Activated T-helper 1 cell treated with Interleukin-2 at 50 U/mL for 16 hours (primary cell): ENCODE results near the gene ST6GAL1.

Source experiments
- DNase-seq: peaks from one replicate; pipeline ENCODE4 v3.0.0-alpha.2; 2020; ENCODE audit warnings: low read depth

ST6GAL1 gene

GRCh38 chr3:187112934-187113793 is 182.8 kb downstream of the ST6GAL1 start:
- DNase-seq = no peak

GRCh38 chr3:187114511-187114910 is 184.2 kb downstream of the ST6GAL1 start:
- DNase-seq = no peak

DNA sequence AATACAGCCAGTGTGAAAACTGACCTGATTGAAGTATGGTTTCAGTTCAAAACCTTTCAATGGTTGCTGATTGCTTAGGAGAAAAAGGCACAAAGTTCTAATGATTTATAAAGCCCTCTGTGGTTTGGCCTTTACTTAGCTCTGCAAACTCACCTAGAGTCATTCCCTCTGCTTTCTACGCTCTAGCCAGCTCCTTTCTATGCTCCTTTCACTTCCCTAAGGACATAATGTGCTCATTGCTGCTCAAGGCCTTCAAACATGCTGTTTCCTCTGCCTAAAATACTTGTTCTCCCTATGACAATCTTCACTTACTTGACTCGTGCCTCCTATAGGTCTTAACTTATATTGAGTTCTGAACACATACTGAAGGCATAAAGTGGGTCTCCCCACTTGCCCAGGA is 190.0 kb downstream of the ST6GAL1 start:
- DNase-seq = no peak

- no peak for DNase-seq
Measured at GRCh38 chr3:187122261-187122660, 191.9 kb downstream of the ST6GAL1 start.

- no peak for DNase-seq
Measured at GRCh38 chr3:187125319-187126031, 195.1 kb downstream of the ST6GAL1 start.
